HEK293T (cell line): ENCODE results near the gene GALK1.
A peak's percentile ranks its signal among the peaks of the same experiment; 100 is the strongest.

Experiments used
- CTCF ChIA-PET: fragments of 350-600 bp; formaldehyde crosslinking; extraction: SDS; loops from one replicate; lab custom pipeline; 2021; ENCODE audit warnings: antibody characterized with exemption, inconsistent platforms; lab: Yijun Ruan, JAX
- POLR2A ChIA-PET: fragments of 350-600 bp; formaldehyde crosslinking; extraction: SDS; loops from one replicate; lab custom pipeline; 2020; ENCODE audit warnings: antibody characterized with exemption, inconsistent platforms; lab: Yijun Ruan, JAX
- DNase-seq: peaks from one replicate; pipeline ENCODE4 v3.0.0; 2012; ENCODE audit warnings: mixed read lengths; ENCODE audit errors: extremely low spot score
- ARNT ChIP-seq: fragments of 450-650 bp; IDR thresholded peaks from 2 replicates; pipeline ENCODE4 v1.6.1; 2017; ENCODE audit warnings: mild to moderate bottlenecking
- BHLHE40 ChIP-seq: fragments of 450-650 bp; IDR thresholded peaks from 2 replicates; pipeline ENCODE4 v1.6.1; 2016; ENCODE audit warnings: mild to moderate bottlenecking, moderate library complexity, borderline replicate concordance
- CTBP1 ChIP-seq: fragments of 450-650 bp; IDR thresholded peaks from 2 replicates; pipeline ENCODE4 v1.6.1; 2016; ENCODE audit warnings: borderline replicate concordance
- ELF4 ChIP-seq: fragments of 450-650 bp; IDR thresholded peaks from 2 replicates; pipeline ENCODE4 v1.6.1; 2017; ENCODE audit warnings: antibody characterized with exemption
- FOXA1 ChIP-seq: fragments of 450-650 bp; IDR thresholded peaks from 2 replicates; pipeline ENCODE4 v1.6.1; 2016; ENCODE audit warnings: mild to moderate bottlenecking
- FOXK2 ChIP-seq: fragments of 450-650 bp; IDR thresholded peaks from 2 replicates; pipeline ENCODE4 v1.6.1; 2016; ENCODE audit warnings: mild to moderate bottlenecking
- FOXM1 ChIP-seq: fragments of 450-650 bp; IDR thresholded peaks from 2 replicates; pipeline ENCODE4 v1.6.1; 2017; ENCODE audit warnings: mild to moderate bottlenecking, borderline replicate concordance
- HDGF ChIP-seq: fragments of 450-650 bp; IDR thresholded peaks from 2 replicates; pipeline ENCODE4 v1.6.1; 2017; ENCODE audit warnings: antibody characterized with exemption, borderline replicate concordance
- L3MBTL2 ChIP-seq: fragments of 450-650 bp; conservative IDR thresholded peaks from 2 replicates; pipeline ENCODE4 v1.6.1; 2016; ENCODE audit warnings: mild to moderate bottlenecking
- LEF1 ChIP-seq: fragments of 450-650 bp; IDR thresholded peaks from 2 replicates; pipeline ENCODE4 v1.6.1; 2017; ENCODE audit warnings: mild to moderate bottlenecking, borderline replicate concordance
- NFRKB ChIP-seq: fragments of 450-650 bp; IDR thresholded peaks from 2 replicates; pipeline ENCODE4 v1.6.1; 2016; ENCODE audit warnings: mild to moderate bottlenecking, moderate library complexity
- PKNOX1 ChIP-seq: fragments of 450-650 bp; IDR thresholded peaks from 2 replicates; pipeline ENCODE4 v1.6.1; 2016
- SP1 ChIP-seq: fragments of 450-650 bp; IDR thresholded peaks from 2 replicates; pipeline ENCODE4 v1.6.1; 2017
- SUZ12 ChIP-seq: fragments of 450-650 bp; IDR thresholded peaks from 2 replicates; pipeline ENCODE4 v1.6.1; 2016; ENCODE audit warnings: mild to moderate bottlenecking
- TARDBP ChIP-seq: fragments of 450-650 bp; IDR thresholded peaks from 2 replicates; pipeline ENCODE4 v1.6.1; 2016
- ZNF384 ChIP-seq: fragments of 450-650 bp; IDR thresholded peaks from 2 replicates; pipeline ENCODE4 v1.6.1; 2016

Gene GALK1

GRCh38 chr17:75757086-75757681 is 7.8 kb downstream of the GALK1 start:
- TF ChIP-seq HDGF (no peak), CTBP1 (no peak), FOXM1 (no peak), PKNOX1 (no peak), ARNT (no peak), L3MBTL2 (no peak), SP1 (no peak), ZNF384 (no peak), SUZ12 (no peak), BHLHE40 (no peak), NFRKB (no peak), TARDBP (no peak), ELF4 (no peak), FOXK2 (no peak), LEF1 (no peak), FOXA1 (no peak)
- CTCF ChIA-PET = no interaction called here
- no peak for DNase-seq
- POLR2A ChIA-PET = no interaction called here

- no peak for DNase-seq
- ChIA-PET CTCF (interaction anchor here (0.7 to 1.0 kb wide), 3 partner anchors 9 to 124 kb away, joined by 3 read pairs; partner anchors contain the start of gene SMIM5), POLR2A (no interaction called here)
- TF ChIP-seq ARNT (no peak), HDGF (no peak), BHLHE40 (no peak), SP1 (no peak), ZNF384 (no peak), PKNOX1 (no peak), L3MBTL2 (no peak), TARDBP (no peak)
Measured at GRCh38 chr17:75756451-75757085, 8.4 kb downstream of the GALK1 start.

- POLR2A ChIA-PET = interaction anchor here (1.3 to 1.5 kb wide), 2 partner anchors 8 to 24 kb away, joined by 4 read pairs; no protein-coding TSS in a partner anchor
- no peak for DNase-seq
- CTCF ChIA-PET = interaction anchor here (0.7 to 1.0 kb wide), 3 partner anchors 8 to 123 kb away, joined by 3 read pairs; partner anchors contain the start of gene SMIM5
- TF ChIP-seq LEF1 = no peak
- no peak for TF ChIP-seq PKNOX1
- TF ChIP-seq FOXA1 = no peak
- no peak for TF ChIP-seq SP1
- no peak for TF ChIP-seq CTBP1
- TF ChIP-seq ZNF384 = no peak
- no peak for TF ChIP-seq BHLHE40
- no peak for TF ChIP-seq SUZ12
- no peak for TF ChIP-seq HDGF
- no peak for TF ChIP-seq L3MBTL2
- TF ChIP-seq NFRKB = no peak
- no peak for TF ChIP-seq TARDBP
- TF ChIP-seq FOXK2 = no peak
- no peak for TF ChIP-seq FOXM1
- no peak for TF ChIP-seq ELF4
- no peak for TF ChIP-seq ARNT
Measured at GRCh38 chr17:75755990-75756389, 9.0 kb downstream of the GALK1 start.

GRCh38 chr17:75755205-75755901 is 9.6 kb downstream of the GALK1 start:
- CTCF ChIA-PET = interaction anchor here (1.0 kb wide), 2 partner anchors 7 to 71 kb away, joined by 3 read pairs; no protein-coding TSS in a partner anchor
- POLR2A ChIA-PET = interaction anchor here (1.3 to 1.5 kb wide), 2 partner anchors 9 to 25 kb away, joined by 4 read pairs; no protein-coding TSS in a partner anchor
- no peak for TF ChIP-seq ARNT
- no peak for TF ChIP-seq SUZ12
- DNase-seq = no peak

- ChIA-PET POLR2A (interaction anchor here (1.3 to 1.5 kb wide), 2 partner anchors 10 to 25 kb away, joined by 4 read pairs; no protein-coding TSS in a partner anchor), CTCF (interaction anchor here (0.7 kb wide), 1 partner anchor 107 kb away, joined by 3 read pairs; no protein-coding TSS in a partner anchor)
- DNase-seq = no peak
- TF ChIP-seq FOXK2 (no peak), TARDBP (0 out of 2 replicates have a peak, but pooled peaks have one; percentile 13)
Measured at GRCh38 chr17:75754378-75755204, 10.4 kb downstream of the GALK1 start.
